ENCODE results near the gene ELL.

GRCh38 chr19:18496167-18496979 lies 25.5 kb downstream of the ELL start:
- TF ChIP-seq CTCF (IDR thresholded peaks at IDR 0.05) = no peak
- TF ChIP-seq POLR2A (IDR thresholded peaks at IDR 0.05) = no peak
